ENCODE data around the gene PNMA5.
"Not testable (repeated sequence)": the region's sequence is repeated elsewhere in the genome, so short reads cannot be mapped to it uniquely, and the experiment has no call there.

The PNMA5 gene

GRCh38 chrX:152989292-152989658 lies 4.6 kb downstream of the PNMA5 start:
- no peaks in the 10 kb centered on the region for H3F3A ChIP-seq (ENCODE audit: low read depth)
- no peak overlapping the region for H3K9ac ChIP-seq (ENCODE audit: low read depth, low read length, poor library complexity, severe bottlenecking)
- no peak overlapping the region for H3K4me2 ChIP-seq (ENCODE audit: low read depth, low read length, poor library complexity, severe bottlenecking)
- H3K36me3 ChIP-seq (ENCODE audit: insufficient read depth, low read length): no peaks in the 10 kb centered on the region
- no peak overlapping the region for H3K4me3 ChIP-seq (ENCODE audit: low read length, poor library complexity, severe bottlenecking)
- no peaks in the 10 kb centered on the region for H3K9me3 ChIP-seq (ENCODE audit: insufficient read depth, low read depth, low read length)
- TF ChIP-seq EZH2phosphoT487 (IDR thresholded peaks at IDR 0.05; ENCODE audit: borderline replicate concordance) (no peak), CTCF (conservative IDR thresholded peaks at IDR 0.05; ENCODE audit: low read length) (no peak)
- H3K27me3 ChIP-seq (ENCODE audit: insufficient read depth, low read length, poor library complexity, severe bottlenecking): no peaks in the 10 kb centered on the region
- no peaks in the 10 kb centered on the region for H3K79me2 ChIP-seq (ENCODE audit: insufficient read depth, low read length)
- H3K9me2 ChIP-seq (replicated peaks; ENCODE audit: low read depth, low read length): no peaks in the 10 kb centered on the region
- no peaks in the 10 kb centered on the region for H4K20me1 ChIP-seq (ENCODE audit: insufficient read depth, low read length, poor library complexity, severe bottlenecking)
- H3K4me1 ChIP-seq (ENCODE audit: insufficient read depth, low read length, poor library complexity, severe bottlenecking): no peaks in the 10 kb centered on the region
- H2AFZ ChIP-seq (ENCODE audit: low read length): no peak overlapping the region

- H3K4me3 ChIP-seq (ENCODE audit: low read length, poor library complexity, severe bottlenecking): no peak overlapping the region
Measured at GRCh38 chrX:152988536-152989291, 5.2 kb downstream of the PNMA5 start.

GRCh38 chrX:152987801-152988200 lies 6.1 kb downstream of the PNMA5 start:
- Histone ChIP-seq H3K9ac (ENCODE audit: low read depth, low read length, poor library complexity, severe bottlenecking) (no peak overlapping the region), H2AFZ (ENCODE audit: low read length) (no peak overlapping the region), H4K20me1 (ENCODE audit: insufficient read depth, low read length, poor library complexity, severe bottlenecking) (no peaks in the 10 kb centered on the region), H3K4me3 (ENCODE audit: low read length, poor library complexity, severe bottlenecking) (no peak overlapping the region), H3K27me3 (ENCODE audit: insufficient read depth, low read length, poor library complexity, severe bottlenecking) (no peaks in the 10 kb centered on the region), H3K79me2 (ENCODE audit: insufficient read depth, low read length) (no peaks in the 10 kb centered on the region), H3K4me2 (ENCODE audit: low read depth, low read length, poor library complexity, severe bottlenecking) (no peak overlapping the region), H3F3A (ENCODE audit: low read depth) (no peaks in the 10 kb centered on the region), H3K4me1 (ENCODE audit: insufficient read depth, low read length, poor library complexity, severe bottlenecking) (no peaks in the 10 kb centered on the region), H3K36me3 (ENCODE audit: insufficient read depth, low read length) (no peaks in the 10 kb centered on the region), H3K9me3 (ENCODE audit: insufficient read depth, low read depth, low read length) (no peaks in the 10 kb centered on the region), H3K9me2 (replicated peaks; ENCODE audit: low read depth, low read length) (no peaks in the 10 kb centered on the region)
- no peak for TF ChIP-seq CTCF (conservative IDR thresholded peaks at IDR 0.05; ENCODE audit: low read length)
- TF ChIP-seq EZH2phosphoT487 (IDR thresholded peaks at IDR 0.05; ENCODE audit: borderline replicate concordance): no peak

More at GRCh38 chrX:152988536-152989291, 5.2 kb downstream of the PNMA5 start:
- H3K36me3 ChIP-seq (ENCODE audit: insufficient read depth, low read length): no peaks in the 10 kb centered on the region
- no peak overlapping the region for H3K9ac ChIP-seq (ENCODE audit: low read depth, low read length, poor library complexity, severe bottlenecking)
- H2AFZ ChIP-seq (ENCODE audit: low read length): no peak overlapping the region
- no peaks in the 10 kb centered on the region for H3F3A ChIP-seq (ENCODE audit: low read depth)
- no peaks in the 10 kb centered on the region for H3K27me3 ChIP-seq (ENCODE audit: insufficient read depth, low read length, poor library complexity, severe bottlenecking)
- no peaks in the 10 kb centered on the region for H3K79me2 ChIP-seq (ENCODE audit: insufficient read depth, low read length)
- no peaks in the 10 kb centered on the region for H3K9me2 ChIP-seq (replicated peaks; ENCODE audit: low read depth, low read length)
- H4K20me1 ChIP-seq (ENCODE audit: insufficient read depth, low read length, poor library complexity, severe bottlenecking): no peaks in the 10 kb centered on the region
- H3K4me2 ChIP-seq (ENCODE audit: low read depth, low read length, poor library complexity, severe bottlenecking): no peak overlapping the region
- H3K9me3 ChIP-seq (ENCODE audit: insufficient read depth, low read depth, low read length): no peaks in the 10 kb centered on the region
- no peak for TF ChIP-seq EZH2phosphoT487 (IDR thresholded peaks at IDR 0.05; ENCODE audit: borderline replicate concordance)
- no peak for TF ChIP-seq CTCF (conservative IDR thresholded peaks at IDR 0.05; ENCODE audit: low read length)
- no peaks in the 10 kb centered on the region for H3K4me1 ChIP-seq (ENCODE audit: insufficient read depth, low read length, poor library complexity, severe bottlenecking)

- H3K79me2 ChIP-seq (ENCODE audit: insufficient read depth, low read length); H3K36me3 ChIP-seq (ENCODE audit: insufficient read depth, low read length); H4K20me1 ChIP-seq (ENCODE audit: insufficient read depth, low read length, poor library complexity, severe bottlenecking); H2AFZ ChIP-seq (ENCODE audit: low read length); H3K9me3 ChIP-seq (ENCODE audit: insufficient read depth, low read depth, low read length); H3K27me3 ChIP-seq (ENCODE audit: insufficient read depth, low read length, poor library complexity, severe bottlenecking); H3K4me3 ChIP-seq (ENCODE audit: low read length, poor library complexity, severe bottlenecking); H3K9me2 ChIP-seq (replicated peaks; ENCODE audit: low read depth, low read length); H3F3A ChIP-seq (ENCODE audit: low read depth); H3K4me2 ChIP-seq (ENCODE audit: low read depth, low read length, poor library complexity, severe bottlenecking); H3K9ac ChIP-seq (ENCODE audit: low read depth, low read length, poor library complexity, severe bottlenecking); H3K4me1 ChIP-seq (ENCODE audit: insufficient read depth, low read length, poor library complexity, severe bottlenecking): not testable (repeated sequence)
Measured at GRCh38 chrX:152987156-152987555, 6.8 kb downstream of the PNMA5 start.

- not testable (repeated sequence) for H3K4me2 ChIP-seq (ENCODE audit: low read depth, low read length, poor library complexity, severe bottlenecking); H3K9me3 ChIP-seq (ENCODE audit: insufficient read depth, low read depth, low read length); H4K20me1 ChIP-seq (ENCODE audit: insufficient read depth, low read length, poor library complexity, severe bottlenecking); H3K79me2 ChIP-seq (ENCODE audit: insufficient read depth, low read length); H2AFZ ChIP-seq (ENCODE audit: low read length); H3F3A ChIP-seq (ENCODE audit: low read depth); H3K9ac ChIP-seq (ENCODE audit: low read depth, low read length, poor library complexity, severe bottlenecking); H3K9me2 ChIP-seq (replicated peaks; ENCODE audit: low read depth, low read length); H3K27me3 ChIP-seq (ENCODE audit: insufficient read depth, low read length, poor library complexity, severe bottlenecking); H3K4me3 ChIP-seq (ENCODE audit: low read length, poor library complexity, severe bottlenecking); H3K36me3 ChIP-seq (ENCODE audit: insufficient read depth, low read length); H3K4me1 ChIP-seq (ENCODE audit: insufficient read depth, low read length, poor library complexity, severe bottlenecking)
Measured at GRCh38 chrX:152985383-152985782, 8.5 kb downstream of the PNMA5 start.
